GM23248 (cell line): ENCODE results near the gene C22orf31. TPM values are rescaled to one million over a fixed set of nuclear protein-coding genes. Genes with fewer than 3 reads are reported as not detected.

Experiments
- DNase-seq: peaks from one replicate; pipeline ENCODE4 v3.0.0-alpha.2; 2015
- H2AFZ ChIP-seq: fragments of 200-600 bp; sonication (generic); 2 replicates; pipeline ENCODE4 v1.6.1; 2016; ENCODE audit warnings: antibody characterized with exemption
- H3F3A ChIP-seq: fragments of 200-600 bp; sonication (generic); 2 replicates; pipeline ENCODE4 v1.6.1; 2016; ENCODE audit warnings: mild to moderate bottlenecking, antibody characterized with exemption, mixed run types; ENCODE audit not compliant: insufficient read depth
- H3K27ac ChIP-seq: fragments of 200-600 bp; sonication (generic); 2 replicates; pipeline ENCODE4 v1.5.1; 2016; ENCODE audit warnings: mild to moderate bottlenecking
- H3K27me3 ChIP-seq: fragments of 200-600 bp; sonication (generic); replicated peaks from 2 replicates; pipeline ENCODE4 v1.6.1; 2016; ENCODE audit warnings: mild to moderate bottlenecking; ENCODE audit not compliant: insufficient read depth
- H3K36me3 ChIP-seq: fragments of 200-600 bp; sonication (generic); 2 replicates; pipeline ENCODE4 v1.6.1; 2016; ENCODE audit warnings: low read depth, mild to moderate bottlenecking
- H3K4me1 ChIP-seq: fragments of 200-600 bp; sonication (generic); 2 replicates; pipeline ENCODE4 v1.6.1; 2016; ENCODE audit warnings: mild to moderate bottlenecking; ENCODE audit not compliant: insufficient read depth
- H3K4me2 ChIP-seq: fragments of 200-600 bp; sonication (generic); one replicate; pipeline ENCODE4 v1.6.1; 2016; ENCODE audit warnings: mild to moderate bottlenecking; ENCODE audit not compliant: unreplicated experiment
- H3K4me3 ChIP-seq: fragments of 200-600 bp; sonication (generic); 2 replicates; pipeline ENCODE4 v1.5.1; 2016; ENCODE audit warnings: mild to moderate bottlenecking
- H3K79me2 ChIP-seq: fragments of 200-600 bp; sonication (generic); 2 replicates; pipeline ENCODE4 v1.6.1; 2016; ENCODE audit warnings: mild to moderate bottlenecking; ENCODE audit not compliant: insufficient read depth
- H3K9ac ChIP-seq: fragments of 200-600 bp; sonication (generic); 2 replicates; pipeline ENCODE4 v1.6.1; 2016; ENCODE audit warnings: mild to moderate bottlenecking
- H3K9me2 ChIP-seq: fragments of 200-600 bp; sonication (generic); 2 replicates; pipeline ENCODE4 v1.6.1; 2016; ENCODE audit warnings: mixed run types, mild to moderate bottlenecking, moderate library complexity; ENCODE audit not compliant: insufficient read depth
- H3K9me3 ChIP-seq: fragments of 200-600 bp; sonication (generic); one replicate; pipeline ENCODE4 v1.6.1; 2017; ENCODE audit warnings: low read depth
- H4K20me1 ChIP-seq: fragments of 200-600 bp; sonication (generic); 2 replicates; pipeline ENCODE4 v1.6.0; 2016; ENCODE audit not compliant: insufficient read depth
- EZH2 ChIP-seq: fragments of 200-600 bp; sonication (generic); IDR thresholded peaks from 2 replicates; pipeline ENCODE4 v1.6.1; 2018; ENCODE audit warnings: antibody characterized with exemption, mild to moderate bottlenecking; ENCODE audit not compliant: insufficient read depth, poor library complexity, severe bottlenecking
- EZH2phosphoT487 ChIP-seq: fragments of 200-600 bp; sonication (generic); IDR thresholded peaks from 2 replicates; pipeline ENCODE4 v1.6.1; 2018; ENCODE audit warnings: antibody characterized with exemption, moderate library complexity, mild to moderate bottlenecking, low read depth; ENCODE audit not compliant: insufficient read depth
- WGBS, 2 experiments: methylation state at CpG; one replicate each; pipeline ENCODE4 v1.1.6; 2015 to 2017; ENCODE audit warnings: low lambda C conversion rate in 2 of 2, low coverage in 1 of 2; ENCODE audit errors: missing lambda C conversion rate in 2 of 2; 5-methylcytosine and 5-hydroxymethylcytosine counted together
- in situ Hi-C: fragments of 300-500 bp; cut with MboI; formaldehyde crosslinking; loops from 2 replicates; pipeline ENCODE4 v1.15.0; 2020
- polyA plus RNA-seq: library from polyadenylated mRNA; unstranded; fragments of >200 nt; fragmentation: Nextera tagmentation; extraction: Ambion mirVana; gene quantifications from 2 replicates; pipeline ENCODE4 v1.2.1, GENCODE V29; 2016
- total RNA-seq: library from RNA; depleted of rRNA; stranded (reverse); fragments of >200 nt; shearing (Covaris generic); gene quantifications from 2 replicates; pipeline ENCODE4 v1.2.3, GENCODE V29; 2014

The C22orf31 gene
- total and polyA plus RNA-seq, 2 experiments from 2014 or later: not detected

DNA sequence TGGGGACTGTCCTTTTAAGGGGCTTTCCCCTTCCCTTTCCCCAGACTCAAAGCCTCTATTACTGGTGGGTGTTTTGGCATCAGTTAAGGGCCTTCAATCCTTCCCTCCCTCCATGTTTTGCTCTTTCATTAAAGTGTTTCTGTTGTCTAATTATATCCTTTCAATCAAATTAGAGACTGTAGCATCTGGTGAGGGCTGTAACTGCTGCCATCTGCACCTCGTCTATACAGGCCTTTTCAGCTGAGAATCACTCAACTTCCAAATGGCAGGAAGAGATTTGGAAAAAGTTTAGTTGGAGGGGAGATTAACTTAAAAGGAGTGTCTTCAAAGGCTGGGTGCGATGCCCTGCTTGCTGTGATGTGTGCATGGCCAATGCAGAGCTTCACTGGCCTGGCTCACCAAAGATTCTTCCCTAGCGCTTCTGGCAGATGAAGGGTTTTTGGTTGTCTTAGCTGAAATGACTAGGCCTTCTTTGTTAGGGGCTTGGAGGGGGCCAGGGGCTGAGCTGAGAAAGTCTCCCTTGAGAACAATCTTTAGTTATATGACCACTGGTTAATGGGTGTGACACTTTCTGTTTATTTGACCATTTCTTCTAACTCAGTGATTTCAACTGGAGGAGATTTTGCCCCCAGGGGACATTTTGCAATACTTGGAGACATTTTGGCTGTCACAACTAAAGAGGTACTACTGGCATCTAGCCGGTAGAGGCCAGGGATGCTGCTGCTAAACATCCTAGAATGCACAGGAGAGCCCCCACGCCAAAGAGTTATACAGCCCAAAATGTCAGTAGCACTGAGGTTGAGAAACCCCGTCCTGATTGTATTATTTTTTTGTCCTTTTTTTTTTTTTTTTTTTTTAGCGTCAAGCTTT is 18.7 kb upstream of the C22orf31 start:
- no peak overlapping the region for H3K27ac ChIP-seq

DNA sequence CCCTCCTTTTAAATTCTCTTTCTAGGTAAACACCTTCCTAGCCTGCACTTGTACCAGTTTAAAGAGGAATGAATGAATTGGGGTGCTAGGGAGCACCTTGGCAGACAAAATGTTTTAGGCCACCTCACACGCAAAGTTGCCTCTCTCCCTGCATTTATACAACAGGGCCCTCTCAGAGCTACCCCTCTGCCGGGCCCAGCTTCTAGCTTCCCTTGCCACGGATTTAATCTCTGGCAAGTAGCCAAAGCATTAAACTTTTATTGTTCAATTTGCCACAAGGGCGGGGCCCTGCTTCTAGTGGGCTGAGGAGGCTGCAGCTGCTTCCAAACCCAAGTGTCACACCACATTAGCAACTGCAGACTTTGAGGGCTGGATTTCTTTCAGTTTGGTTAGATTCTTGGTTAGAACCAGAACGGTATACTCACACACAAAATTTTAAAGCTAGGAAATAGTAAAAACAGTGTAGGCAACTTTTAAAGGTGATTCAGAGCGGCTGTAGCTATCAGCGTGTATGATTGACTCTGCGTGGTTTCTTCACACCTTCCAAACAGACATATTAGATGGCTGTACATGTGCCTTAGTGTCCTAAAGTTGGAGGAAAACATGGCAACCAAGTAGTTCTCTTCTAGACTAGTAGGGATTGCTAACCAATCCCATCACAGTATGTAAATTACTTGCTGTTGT is 17.7 kb upstream of the C22orf31 start:
- WGBS, 2 experiments: 46 to 53% methylated on average over 8 of the region's 8 CpGs
- Histone ChIP-seq H3K9ac (no peak overlapping the region), H3K79me2 (no peaks in the 10 kb centered on the region), H3K9me3 (no peaks in the 10 kb centered on the region), H3K27me3 (no peaks in the 10 kb centered on the region), H3K36me3 (no peaks in the 10 kb centered on the region), H3F3A (no peaks in the 10 kb centered on the region; the same call in 1 of the 2 replicates), H2AFZ (no peak overlapping the region), H3K4me3 (no peak overlapping the region), H3K27ac (no peak overlapping the region), H4K20me1 (no peaks in the 10 kb centered on the region), H3K9me2 (no peaks in the 10 kb centered on the region), H3K4me2 (no peak overlapping the region), H3K4me1 (0 out of 2 replicates have a peak, but pooled peaks cover 9% of the 10 kb centered on the region)
- peak; percentile 27 for DNase-seq
- TF ChIP-seq EZH2phosphoT487 (no peak), EZH2 (no peak)
- in situ Hi-C loops: no loop called here

More for the DNA sequence above, 18.7 kb upstream of the C22orf31 start:
- Histone ChIP-seq H3K9ac (no peak overlapping the region), H3K9me2 (no peaks in the 10 kb centered on the region), H4K20me1 (no peaks in the 10 kb centered on the region), H2AFZ (no peak overlapping the region), H3K79me2 (no peaks in the 10 kb centered on the region), H3F3A (no peaks in the 10 kb centered on the region), H3K4me3 (no peak overlapping the region), H3K9me3 (no peaks in the 10 kb centered on the region), H3K4me1 (0 out of 2 replicates have a peak, but pooled peaks cover 9% of the 10 kb centered on the region), H3K36me3 (no peaks in the 10 kb centered on the region), H3K4me2 (no peak overlapping the region), H3K27me3 (no peaks in the 10 kb centered on the region)
- TF ChIP-seq EZH2phosphoT487 (no peak), EZH2 (no peak)
- peak; percentile 43 for DNase-seq
- in situ Hi-C loops: no loop called here
- 56 to 62% methylated on average over 6 to 7 of the region's 7 CpGs for WGBS, 2 experiments

- Histone ChIP-seq H3K27ac (no peak overlapping the region), H3K4me2 (no peak overlapping the region)
- TF ChIP-seq EZH2 (no peak), EZH2phosphoT487 (no peak)
Measured at GRCh38 chr22:29078869-29079207, 17.2 kb upstream of the C22orf31 start.

DNA sequence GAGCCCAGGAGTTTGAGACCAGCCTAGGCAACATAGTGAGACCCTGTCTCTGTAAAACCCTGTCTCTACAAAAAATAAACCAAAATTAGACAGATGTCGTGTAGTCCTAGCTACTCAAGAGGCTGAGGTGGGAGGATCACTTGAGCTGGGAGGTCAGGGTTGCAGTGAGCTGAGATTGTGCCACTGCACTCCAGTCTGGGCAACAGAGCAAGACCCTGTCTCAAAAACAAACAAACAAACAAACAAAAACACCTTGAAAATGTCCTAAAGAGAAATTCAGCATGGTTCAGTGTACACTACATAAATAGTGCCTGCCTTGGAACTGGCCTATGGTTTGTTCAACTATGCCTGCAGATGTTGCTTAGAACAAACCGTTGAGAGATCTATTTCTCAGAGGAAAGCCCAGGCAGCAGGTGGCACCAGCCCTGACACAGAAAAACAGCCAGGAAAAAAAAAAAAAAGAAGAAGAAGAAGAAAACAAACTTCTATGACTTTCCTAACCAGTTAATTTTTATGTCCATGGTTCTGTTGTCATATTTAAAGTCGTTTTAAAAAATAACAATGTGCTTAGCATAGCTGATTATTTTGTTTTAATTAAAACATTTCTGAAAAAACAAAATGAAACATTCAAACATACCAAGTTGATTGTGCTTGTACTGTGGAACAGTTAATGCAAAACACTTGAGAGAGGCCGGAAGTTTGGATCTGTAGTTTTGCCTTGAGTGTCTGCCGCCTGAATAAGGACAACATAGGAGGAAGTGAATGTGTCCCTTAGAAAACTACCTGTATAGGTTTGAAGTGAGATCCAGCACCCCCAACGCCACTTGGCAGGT is 16.6 kb upstream of the C22orf31 start:
- Histone ChIP-seq H4K20me1 (no peaks in the 10 kb centered on the region), H3K9me3 (no peaks in the 10 kb centered on the region), H3K9me2 (no peaks in the 10 kb centered on the region), H3F3A (peaks cover 3% of the 10 kb centered on the region; the same call in 1 of the 2 replicates), H3K4me1 (no peaks in the 10 kb centered on the region), H3K4me2 (no peak overlapping the region), H3K9ac (no peak overlapping the region), H2AFZ (no peak overlapping the region), H3K36me3 (no peaks in the 10 kb centered on the region), H3K4me3 (no peak overlapping the region), H3K27ac (no peak overlapping the region), H3K27me3 (no peaks in the 10 kb centered on the region), H3K79me2 (no peaks in the 10 kb centered on the region)
- in situ Hi-C loops: no loop called here
- no peak for DNase-seq
- no peak for TF ChIP-seq EZH2phosphoT487
- no peak for TF ChIP-seq EZH2
- 40 to 45% methylated on average over 6 of the region's 6 CpGs for WGBS, 2 experiments

More at GRCh38 chr22:29078869-29079207, 17.2 kb upstream of the C22orf31 start:
- DNase-seq: no peak
- in situ Hi-C loops: no loop called here
- Histone ChIP-seq H3K4me1 (0 out of 2 replicates have a peak, but pooled peaks cover 5% of the 10 kb centered on the region), H3K36me3 (no peaks in the 10 kb centered on the region), H3K4me3 (no peak overlapping the region), H3K9me3 (no peaks in the 10 kb centered on the region), H3K9me2 (no peaks in the 10 kb centered on the region), H3K27me3 (no peaks in the 10 kb centered on the region), H3K9ac (no peak overlapping the region), H2AFZ (no peak overlapping the region), H3K79me2 (no peaks in the 10 kb centered on the region), H3F3A (peaks cover 3% of the 10 kb centered on the region; the same call in 1 of the 2 replicates), H4K20me1 (no peaks in the 10 kb centered on the region)
- WGBS, 2 experiments: 44 to 49% methylated on average over 6 of the region's 6 CpGs
